Measurements from ENCODE around the gene POP4.
"Not testable (repeated sequence)": the region's sequence is repeated elsewhere in the genome, so short reads cannot be mapped to it uniquely, and the experiment has no call there.

POP4 gene

GRCh38 chr19:29614046-29614445 is 8.0 kb downstream of the POP4 start:
- no peak for DNase-seq

GRCh38 chr19:29614780-29615179 is 8.7 kb downstream of the POP4 start:
- no peak for DNase-seq

- no peak for DNase-seq
Observed at GRCh38 chr19:29615891-29616425, 9.9 kb downstream of the POP4 start.

- DNase-seq: no peak
Observed at GRCh38 chr19:29616541-29616940, 10.5 kb downstream of the POP4 start.

GRCh38 chr19:29617366-29618266 is 11.5 kb downstream of the POP4 start:
- DNase-seq: no peak

- no peak for DNase-seq
Observed at GRCh38 chr19:29618434-29618833, 12.4 kb downstream of the POP4 start.

- no peak for DNase-seq
Observed at GRCh38 chr19:29618871-29619270, 12.8 kb downstream of the POP4 start.

- peak; percentile 10 for DNase-seq
Observed at GRCh38 chr19:29620931-29621351, 14.9 kb downstream of the POP4 start.

GRCh38 chr19:29622166-29623070 is 16.3 kb downstream of the POP4 start:
- DNase-seq: peak; percentile 8

- DNase-seq: peak; percentile 30
Observed at GRCh38 chr19:29623726-29624488, 17.8 kb downstream of the POP4 start.

GRCh38 chr19:29624489-29625185 is 18.6 kb downstream of the POP4 start:
- DNase-seq: no peak

GRCh38 chr19:29625186-29625651 is 19.1 kb downstream of the POP4 start:
- DNase-seq: no peak

- no peak for DNase-seq
Observed at GRCh38 chr19:29626386-29626785, 20.3 kb downstream of the POP4 start.

- DNase-seq: not testable (repeated sequence)
Observed at GRCh38 chr19:29626832-29627231, 20.7 kb downstream of the POP4 start.

- DNase-seq: no peak
Observed at GRCh38 chr19:29628661-29629385, 22.7 kb downstream of the POP4 start.

GRCh38 chr19:29629836-29630534 is 23.9 kb downstream of the POP4 start:
- DNase-seq: no peak

- no peak for DNase-seq
Observed at GRCh38 chr19:29630655-29631054, 24.6 kb downstream of the POP4 start.

- DNase-seq: no peak
Observed at GRCh38 chr19:29631450-29631849, 25.4 kb downstream of the POP4 start.

- DNase-seq: no peak
Observed at GRCh38 chr19:29634002-29634401, 27.9 kb downstream of the POP4 start.

- DNase-seq: no peak
Observed at GRCh38 chr19:29634423-29635130, 28.5 kb downstream of the POP4 start.

All from activated effector memory CD4-positive, alpha-beta T cell treated with Interleukin-2 at 50 U/mL for 16 hours (primary cell).